ENCODE measurements around the gene SLC17A4. TPM values are rescaled to one million over a fixed set of nuclear protein-coding genes. Genes with fewer than 3 reads are reported as not detected.
"Not testable (repeated sequence)": the region's sequence is repeated elsewhere in the genome, so short reads cannot be mapped to it uniquely, and the experiment has no call there.

SLC17A4 gene
- total RNA-seq, 4 donors from 2014 or later: not detected

GRCh38 chr6:25745836-25746235, 8.7 kb upstream of the SLC17A4 start:
- no peak for TF ChIP-seq CTCF (IDR thresholded peaks at IDR 0.05)
- TF ChIP-seq EP300 (IDR thresholded peaks at IDR 0.05): no peak
- no peak for TF ChIP-seq POLR2AphosphoS5 (IDR thresholded peaks at IDR 0.05)
- no peak for TF ChIP-seq POLR2A (IDR thresholded peaks at IDR 0.05; ENCODE audit: low read depth)
- 83% methylated on average over 4 of the region's 4 CpGs for WGBS

GRCh38 chr6:25746968-25747367, 7.6 kb upstream of the SLC17A4 start:
- no peak for DNase-seq (ENCODE audit: extremely low spot score)
- Histone ChIP-seq H3K9me3 (no peaks in the 10 kb centered on the region), H3K4me3 (no peak overlapping the region), H3K36me3 (no peaks in the 10 kb centered on the region), H3K27ac (replicated peaks in 1 of 4) (no peak overlapping the region), H3K4me1 (no peaks in the 10 kb centered on the region), H3K27me3 (no peaks in the 10 kb centered on the region)
- 73% methylated on average over 1 of the region's 1 CpG for WGBS
- TF ChIP-seq POLR2A (IDR thresholded peaks at IDR 0.05; ENCODE audit: low read depth) (no peak), CTCF (IDR thresholded peaks at IDR 0.05) (no peak), EP300 (IDR thresholded peaks at IDR 0.05) (no peak), POLR2AphosphoS5 (IDR thresholded peaks at IDR 0.05) (no peak)
- intact Hi-C loops (cut with DNase I): no loop called here

More at GRCh38 chr6:25745836-25746235, 8.7 kb upstream of the SLC17A4 start:
- no peak overlapping the region for H3K4me3 ChIP-seq
- H3K36me3 ChIP-seq: no peaks in the 10 kb centered on the region
- H3K27me3 ChIP-seq: no peaks in the 10 kb centered on the region
- no peaks in the 10 kb centered on the region for H3K4me1 ChIP-seq
- no peak for DNase-seq (ENCODE audit: extremely low spot score)
- intact Hi-C loops (cut with DNase I): no loop called here
- H3K27ac ChIP-seq (replicated peaks in 1 of 4): no peak overlapping the region
- H3K9me3 ChIP-seq: no peaks in the 10 kb centered on the region

DNA sequence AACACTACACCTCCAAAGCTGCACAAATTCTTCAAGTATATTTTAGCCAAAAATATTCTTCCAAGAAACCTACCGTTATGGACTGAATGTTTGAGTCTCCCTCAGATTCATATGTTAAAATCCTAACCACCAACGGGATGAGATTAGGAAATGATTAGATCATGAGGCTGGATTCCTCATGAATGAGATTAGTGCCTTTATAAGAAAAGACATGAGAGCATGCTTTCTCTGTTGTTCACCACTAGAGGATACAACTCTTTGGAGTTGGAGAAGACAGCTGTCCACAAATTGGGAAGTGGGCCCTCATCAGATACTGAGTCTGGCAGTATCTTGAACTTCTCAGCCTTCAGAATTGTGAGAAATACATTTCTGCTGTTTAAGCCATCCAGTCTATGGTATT, 7.1 kb upstream of the SLC17A4 start:
- TF ChIP-seq CTCF (IDR thresholded peaks at IDR 0.05): no peak
- no peak for TF ChIP-seq POLR2A (IDR thresholded peaks at IDR 0.05; ENCODE audit: low read depth)
- TF ChIP-seq EP300 (IDR thresholded peaks at IDR 0.05): no peak
- no peak for TF ChIP-seq POLR2AphosphoS5 (IDR thresholded peaks at IDR 0.05)
- WGBS: 77% methylated on average over 2 of the region's 2 CpGs
- intact Hi-C loops (cut with DNase I): no loop called here

DNA sequence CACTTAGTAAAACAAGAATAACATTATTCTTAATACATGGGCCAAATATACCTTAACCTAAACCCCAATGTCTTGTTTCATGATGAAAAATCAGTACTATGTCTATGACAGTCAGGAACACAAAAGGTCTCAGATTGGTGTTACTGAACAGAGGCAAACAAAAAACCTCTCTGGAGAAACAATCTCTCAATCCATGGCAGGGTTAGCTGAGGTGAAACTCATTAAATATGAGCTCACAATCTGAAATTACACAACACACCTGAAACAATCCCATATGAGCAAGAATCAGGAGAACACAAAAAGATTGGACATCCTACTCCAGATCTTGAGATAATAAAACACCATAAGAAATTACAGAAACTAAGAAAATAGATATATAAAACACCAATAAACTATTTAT, 6.5 kb upstream of the SLC17A4 start:
- no peak for TF ChIP-seq POLR2AphosphoS5 (IDR thresholded peaks at IDR 0.05)
- TF ChIP-seq EP300 (IDR thresholded peaks at IDR 0.05): no peak
- TF ChIP-seq CTCF (IDR thresholded peaks at IDR 0.05): no peak
- DNase-seq (ENCODE audit: extremely low spot score): no peak
- no peaks in the 10 kb centered on the region for H3K4me1 ChIP-seq
- H3K9me3 ChIP-seq: no peaks in the 10 kb centered on the region
- no peaks in the 10 kb centered on the region for H3K36me3 ChIP-seq
- H3K4me3 ChIP-seq: no peak overlapping the region
- H3K27ac ChIP-seq (replicated peaks in 1 of 4): no peak overlapping the region
- no peaks in the 10 kb centered on the region for H3K27me3 ChIP-seq
- intact Hi-C loops (cut with DNase I): no loop called here

More for the DNA sequence above, 7.1 kb upstream of the SLC17A4 start:
- Histone ChIP-seq H3K27me3 (no peaks in the 10 kb centered on the region), H3K27ac (replicated peaks in 1 of 4) (no peak overlapping the region), H3K9me3 (no peaks in the 10 kb centered on the region), H3K36me3 (no peaks in the 10 kb centered on the region), H3K4me1 (no peaks in the 10 kb centered on the region), H3K4me3 (no peak overlapping the region)
- no peak for DNase-seq (ENCODE audit: extremely low spot score)

DNA sequence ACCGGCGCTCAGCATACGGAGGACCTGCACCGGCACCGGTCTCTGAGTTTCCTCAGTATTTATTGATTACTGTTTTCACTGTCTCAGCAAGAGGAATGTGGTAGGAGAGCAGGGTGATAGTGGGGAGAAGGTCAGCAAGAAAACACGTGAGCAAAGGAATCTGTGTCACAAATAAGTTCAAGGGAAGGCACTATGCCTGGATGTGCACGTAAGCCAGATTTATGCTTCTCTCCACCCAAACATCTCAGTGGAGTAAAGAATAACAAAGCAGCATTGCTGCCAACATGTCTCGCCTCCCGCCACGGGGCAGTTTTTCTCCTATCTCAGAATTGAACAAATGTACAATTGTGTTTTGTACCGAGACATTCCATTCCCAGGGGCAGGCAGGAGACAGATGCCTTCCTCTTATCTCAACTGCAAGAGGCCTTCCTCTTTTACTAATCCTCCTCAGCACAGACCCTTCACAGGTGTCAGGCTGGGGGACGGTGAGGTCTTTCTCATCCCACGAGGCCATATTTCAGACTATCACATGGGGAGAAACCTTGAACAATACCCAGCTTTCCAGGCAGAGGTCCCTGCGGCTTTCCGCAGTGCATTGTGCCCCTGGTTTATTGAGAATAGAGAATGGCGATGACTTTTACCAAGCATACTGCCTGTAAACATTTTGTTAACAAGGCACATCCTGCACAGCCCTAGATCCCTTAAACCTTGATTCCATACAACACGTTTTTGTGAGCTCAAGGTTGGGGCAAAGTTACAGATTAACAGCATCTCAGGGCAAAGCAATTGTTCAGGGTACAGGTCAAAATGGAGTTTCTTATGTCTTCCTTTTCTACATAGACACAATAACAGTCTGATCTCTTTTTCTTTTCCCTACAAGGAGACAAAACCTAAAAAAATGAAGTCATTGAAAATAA, 5.7 kb upstream of the SLC17A4 start:
- H3K27me3 ChIP-seq; intact Hi-C loops (cut with DNase I); H3K4me3 ChIP-seq; DNase-seq (ENCODE audit: extremely low spot score); H3K36me3 ChIP-seq; H3K9me3 ChIP-seq; H3K27ac ChIP-seq (replicated peaks in 1 of 4); H3K4me1 ChIP-seq: not testable (repeated sequence)
- WGBS: 78% methylated on average over 17 of the region's 17 CpGs

Data from esophagus muscularis mucosa (tissue), 4 donors.